Epithelial cell of proximal tubule (primary cell): ENCODE measurements around the gene HOTAIR. TPM values are rescaled to one million over a fixed set of nuclear protein-coding genes. Genes with fewer than 3 reads are reported as not detected.

ENCODE experiments used
- DNase-seq: peaks from one replicate; pipeline ENCODE4 v3.0.0-alpha.2; 2011; ENCODE audit warnings: low read depth
- H3K4me3 ChIP-seq: 2 replicates; pipeline ENCODE4 v1.5.1; 2011; ENCODE audit warnings: low read depth, mild to moderate bottlenecking, low read length
- CTCF ChIP-seq: conservative IDR thresholded peaks from 2 replicates; pipeline ENCODE4 v1.5.1; 2012; ENCODE audit warnings: low read depth, mild to moderate bottlenecking, low read length
- total RNA-seq: library from RNA; depleted of rRNA; stranded (reverse); fragments of >200 nt; gene quantifications from 2 replicates; pipeline ENCODE4 v1.2.3, GENCODE V29; 2015

Gene HOTAIR
- total RNA-seq, 1 donor from 2014 or later = not detected

- no peak for TF ChIP-seq CTCF
- no peak overlapping the region for H3K4me3 ChIP-seq
- DNase-seq = no peak
These were observed 29.6 kb downstream of the HOTAIR start for GRCh38 chr12:53944907-53945847.

DNA sequence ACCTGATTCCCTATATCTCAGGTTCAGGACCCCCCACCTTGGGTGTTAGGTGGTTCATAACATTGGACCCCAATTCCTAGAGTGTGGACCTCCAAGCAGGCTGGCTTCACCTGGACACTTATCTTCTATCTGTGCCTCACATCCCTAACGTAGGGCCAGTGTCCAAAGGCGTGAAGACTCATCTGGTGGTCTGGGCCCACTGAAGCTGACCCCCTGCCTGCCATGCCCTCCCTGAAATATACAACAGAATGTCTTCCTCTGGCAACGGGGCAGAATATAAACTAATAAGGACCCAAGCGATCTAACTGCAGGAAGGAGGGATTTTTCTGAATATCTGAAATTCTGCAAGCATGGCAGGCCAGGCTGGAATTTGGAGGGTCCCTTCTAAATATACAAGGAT is 30.5 kb downstream of the HOTAIR start:
- DNase-seq = no peak
- no peak overlapping the region for H3K4me3 ChIP-seq
- no peak for TF ChIP-seq CTCF

DNA sequence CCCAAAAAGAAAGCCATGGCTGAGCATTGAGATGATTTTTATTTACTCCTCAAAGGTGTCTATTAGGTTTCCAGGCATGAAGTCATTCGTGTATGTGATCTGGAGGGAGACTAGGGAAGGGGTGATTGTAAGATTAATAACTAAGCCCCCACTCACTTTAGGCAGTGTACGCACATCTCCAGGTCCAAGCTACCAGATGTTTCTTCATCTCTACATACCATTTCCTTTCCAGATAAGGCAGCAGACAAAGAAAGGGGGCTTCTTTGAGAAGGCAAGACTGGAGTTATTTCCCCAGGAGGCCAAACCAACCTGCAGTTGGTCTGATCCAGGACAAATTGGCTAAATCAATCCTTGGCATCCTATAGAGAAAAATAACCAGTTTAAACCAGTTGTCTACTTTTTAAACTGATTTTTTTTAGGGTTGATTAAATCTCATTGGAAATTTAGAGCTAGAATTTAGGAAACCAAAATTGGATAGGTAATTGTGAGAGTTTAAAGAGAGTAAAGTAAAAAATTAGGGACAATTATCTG is 32.2 kb downstream of the HOTAIR start:
- DNase-seq = no peak
- no peak for TF ChIP-seq CTCF
- no peak overlapping the region for H3K4me3 ChIP-seq

DNA sequence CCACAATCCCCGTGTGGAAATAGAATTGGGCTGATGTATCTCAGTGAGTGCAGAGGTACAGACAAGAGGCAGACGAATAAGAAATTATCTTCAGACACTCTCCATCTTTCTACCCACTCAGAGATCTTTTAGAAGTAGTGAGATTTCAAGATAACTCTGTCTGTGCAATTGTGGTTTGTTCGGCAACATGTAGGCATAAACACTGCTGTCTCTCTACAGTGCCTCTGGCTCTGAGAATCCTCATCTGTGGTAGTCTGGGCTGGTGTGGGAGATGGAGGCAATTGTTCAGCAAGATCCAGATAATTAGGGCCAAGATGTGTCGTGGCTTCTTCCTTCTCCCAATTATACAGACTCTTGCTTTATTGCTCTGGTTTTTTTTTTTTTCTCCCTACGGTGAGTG is 33.0 kb downstream of the HOTAIR start:
- no peak for DNase-seq
- H3K4me3 ChIP-seq = no peak overlapping the region
- TF ChIP-seq CTCF = no peak

DNA sequence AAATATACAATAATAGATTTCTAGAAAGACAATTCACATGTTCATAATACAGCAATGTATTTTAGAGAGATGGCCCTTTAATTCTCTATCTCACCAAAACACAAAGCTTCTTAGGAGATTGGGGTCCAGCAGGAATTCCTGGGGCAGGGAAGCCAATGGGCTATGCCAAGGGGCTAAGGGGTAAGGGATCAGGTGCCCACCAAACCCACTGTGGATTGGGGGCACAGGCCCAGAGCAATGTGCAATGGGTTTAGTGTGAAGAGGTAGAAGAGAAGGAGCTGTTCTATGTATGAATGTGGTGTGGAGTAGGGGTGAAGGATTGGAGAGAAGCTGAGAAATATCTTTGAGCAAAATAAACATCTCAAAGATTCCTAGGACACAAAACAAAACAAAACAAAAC is 33.6 kb downstream of the HOTAIR start:
- DNase-seq = no peak
- no peak for TF ChIP-seq CTCF
- no peak overlapping the region for H3K4me3 ChIP-seq

- no peak overlapping the region for H3K4me3 ChIP-seq
- no peak for DNase-seq
- TF ChIP-seq CTCF = no peak
These were observed 34.2 kb downstream of the HOTAIR start for GRCh38 chr12:53940443-53941014.
